ENCODE data around the gene SLC66A2.

Gene SLC66A2

GRCh38 chr18:79955302-79956075 is 4.0 kb upstream of the SLC66A2 start:
- DNase-seq (ENCODE audit: low read depth): no peak
- H3K4me3 ChIP-seq (ENCODE audit: low read length): no peak overlapping the region
- TF ChIP-seq, protein P1, sequence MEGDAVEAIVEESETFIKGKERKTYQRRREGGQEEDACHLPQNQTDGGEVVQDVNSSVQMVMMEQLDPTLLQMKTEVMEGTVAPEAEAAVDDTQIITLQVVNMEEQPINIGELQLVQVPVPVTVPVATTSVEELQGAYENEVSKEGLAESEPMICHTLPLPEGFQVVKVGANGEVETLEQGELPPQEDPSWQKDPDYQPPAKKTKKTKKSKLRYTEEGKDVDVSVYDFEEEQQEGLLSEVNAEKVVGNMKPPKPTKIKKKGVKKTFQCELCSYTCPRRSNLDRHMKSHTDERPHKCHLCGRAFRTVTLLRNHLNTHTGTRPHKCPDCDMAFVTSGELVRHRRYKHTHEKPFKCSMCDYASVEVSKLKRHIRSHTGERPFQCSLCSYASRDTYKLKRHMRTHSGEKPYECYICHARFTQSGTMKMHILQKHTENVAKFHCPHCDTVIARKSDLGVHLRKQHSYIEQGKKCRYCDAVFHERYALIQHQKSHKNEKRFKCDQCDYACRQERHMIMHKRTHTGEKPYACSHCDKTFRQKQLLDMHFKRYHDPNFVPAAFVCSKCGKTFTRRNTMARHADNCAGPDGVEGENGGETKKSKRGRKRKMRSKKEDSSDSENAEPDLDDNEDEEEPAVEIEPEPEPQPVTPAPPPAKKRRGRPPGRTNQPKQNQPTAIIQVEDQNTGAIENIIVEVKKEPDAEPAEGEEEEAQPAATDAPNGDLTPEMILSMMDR (conservative IDR thresholded peaks at IDR 0.05; ENCODE audit: low read length): no peak

DNA sequence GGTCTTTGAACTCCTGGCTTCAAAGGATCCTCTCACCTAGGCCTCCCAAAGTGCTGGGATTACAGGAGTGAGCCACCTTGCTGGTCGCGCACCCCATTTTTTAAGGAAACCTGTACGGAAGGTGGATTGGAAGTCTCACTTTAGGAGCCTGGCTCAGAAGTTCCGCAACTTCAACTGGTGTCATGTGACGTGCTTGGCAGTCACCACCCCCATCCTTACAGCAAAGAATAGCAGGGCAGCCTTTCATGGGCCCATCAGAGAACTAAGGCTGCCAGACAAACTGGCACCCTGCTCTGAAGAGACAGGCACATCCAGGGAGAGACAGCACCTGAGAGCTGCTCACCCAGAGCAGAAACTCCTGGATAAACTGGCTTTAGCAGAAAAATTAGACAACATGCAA is 3.3 kb upstream of the SLC66A2 start:
- no peak overlapping the region for H3K4me3 ChIP-seq (ENCODE audit: low read length)
- TF ChIP-seq, protein P1 (conservative IDR thresholded peaks at IDR 0.05; ENCODE audit: low read length): no peak
- DNase-seq (ENCODE audit: low read depth): no peak

DNA sequence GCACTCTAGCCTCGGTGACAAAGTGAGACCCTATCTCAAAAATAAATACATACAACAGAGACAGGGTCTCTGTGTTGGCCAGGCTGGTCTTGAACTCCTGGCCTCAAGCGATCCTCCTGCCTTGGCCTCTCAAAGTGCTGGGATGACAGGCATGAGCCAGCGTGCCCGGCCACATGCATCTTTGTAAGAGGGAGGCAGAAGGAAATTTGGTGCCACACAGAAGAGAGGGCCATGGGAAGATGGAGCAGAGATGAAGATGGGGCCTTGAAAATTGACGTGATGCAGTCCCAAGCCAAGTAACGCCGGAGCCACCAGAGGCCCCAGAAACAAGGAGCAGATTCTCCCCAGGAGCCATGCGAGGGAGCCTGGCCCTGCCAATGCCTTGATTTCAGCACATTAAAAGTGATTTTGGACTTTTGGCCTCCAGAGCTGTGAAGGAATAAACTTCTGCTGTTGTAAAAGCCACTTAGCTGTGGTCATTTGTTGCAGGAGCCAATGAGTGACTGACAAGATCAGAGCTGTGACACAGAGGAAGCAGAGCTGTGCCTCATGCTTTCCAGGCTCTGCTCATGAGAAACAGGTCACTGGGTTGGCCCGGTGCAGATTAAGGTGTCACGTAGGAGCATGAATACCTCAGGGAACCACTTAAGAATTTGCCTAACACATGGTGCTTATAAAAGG is 2.7 kb upstream of the SLC66A2 start:
- H3K4me3 ChIP-seq (ENCODE audit: low read length): no peak overlapping the region
- no peak for DNase-seq (ENCODE audit: low read depth)
- TF ChIP-seq, protein P1 (conservative IDR thresholded peaks at IDR 0.05; ENCODE audit: low read length): no peak

DNA sequence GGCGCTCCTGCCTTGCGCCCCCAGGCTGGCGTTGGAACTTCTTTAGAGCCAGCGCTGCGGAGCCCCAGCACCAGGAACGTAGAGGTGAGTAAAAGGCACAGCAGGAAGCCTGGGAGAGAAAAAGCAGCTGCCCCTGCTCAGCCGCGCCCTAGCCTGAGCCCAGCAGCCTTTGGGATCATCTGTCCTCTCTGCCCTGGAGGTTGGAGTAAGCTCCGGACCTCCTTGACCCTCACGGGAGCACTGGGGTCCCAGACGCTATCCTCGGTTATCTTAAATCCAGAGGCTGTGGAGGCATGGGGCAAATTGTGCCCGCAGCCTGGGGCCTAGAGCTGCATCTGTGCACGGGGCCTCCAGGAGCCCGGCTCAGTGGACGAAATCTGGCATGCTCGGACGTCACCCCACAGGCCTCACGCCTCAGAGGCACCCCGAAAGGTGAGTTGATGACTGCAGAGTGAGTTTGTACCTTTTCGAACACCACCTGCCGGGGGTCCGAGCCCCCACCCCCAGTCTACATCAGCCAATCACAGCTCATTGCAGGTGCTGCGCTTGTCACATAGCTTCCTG is 1.6 kb upstream of the SLC66A2 start:
- TF ChIP-seq, protein P1 (conservative IDR thresholded peaks at IDR 0.05; ENCODE audit: low read length): no peak
- H3K4me3 ChIP-seq (ENCODE audit: low read length): no peak overlapping the region
- no peak for DNase-seq (ENCODE audit: low read depth)

- TF ChIP-seq, protein P1 (conservative IDR thresholded peaks at IDR 0.05; ENCODE audit: low read length): no peak
- DNase-seq (ENCODE audit: low read depth): no peak
- peak overlapping the region; percentile 69 for H3K4me3 ChIP-seq (ENCODE audit: low read length)
Observed at GRCh38 chr18:79952456-79952995, 1.1 kb upstream of the SLC66A2 start.

DNA sequence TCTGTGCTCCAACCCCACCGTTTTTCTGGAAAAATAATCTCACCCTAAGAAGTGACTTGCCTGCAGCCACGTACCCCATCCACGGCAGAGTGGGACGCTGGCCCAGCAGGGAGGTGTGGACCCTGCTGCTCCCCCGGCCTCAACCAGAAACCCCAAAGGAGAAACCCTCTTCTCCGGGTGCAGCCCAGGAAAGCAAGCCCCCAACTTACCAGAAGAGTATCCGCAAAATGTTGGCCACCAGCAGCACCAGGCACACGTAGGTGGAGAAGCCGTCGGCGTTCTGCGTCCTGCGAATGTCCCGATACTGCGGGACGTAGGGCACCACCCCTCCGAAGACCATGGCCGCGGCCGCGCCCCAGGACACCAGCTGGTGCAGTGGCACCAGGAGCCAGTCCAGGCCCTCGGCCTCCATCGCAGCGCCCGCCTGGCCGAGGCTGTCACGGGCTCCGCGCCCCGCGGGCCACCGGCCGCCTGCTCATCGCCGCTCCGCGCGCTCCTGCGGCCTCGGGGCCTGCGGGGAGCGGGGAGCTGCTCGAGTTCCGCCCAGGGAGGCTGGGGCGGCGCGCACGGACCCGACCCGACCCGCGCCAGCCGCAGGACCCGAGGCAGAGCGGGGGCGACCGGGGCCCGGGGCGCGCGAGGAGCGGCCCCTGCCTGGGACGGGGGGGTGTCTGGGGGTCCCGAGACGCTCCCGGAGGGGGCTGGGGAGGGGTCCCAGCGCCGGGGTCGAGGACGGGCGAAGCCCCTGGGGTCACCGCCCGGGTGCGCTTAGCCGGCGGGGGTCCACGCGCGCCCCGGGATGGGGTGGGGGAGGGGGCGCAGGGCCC is 725 bp downstream of the SLC66A2 start:
- peak; percentile 27 for DNase-seq (ENCODE audit: low read depth)

More for the DNA sequence above, 725 bp downstream of the SLC66A2 start:
- TF ChIP-seq, protein P1 (conservative IDR thresholded peaks at IDR 0.05; ENCODE audit: low read length): no peak
- H3K4me3 ChIP-seq (ENCODE audit: low read length): peak overlapping the region; percentile 75

Data from AG10803 (cell line).